Prostate gland (tissue), 2 donors: ENCODE results near the gene RDH13.

Experiments
- POLR2AphosphoS5 ChIP-seq: sonication (generic); formaldehyde crosslinking; IDR thresholded peaks from one replicate; pipeline ENCODE4 v1.6.1; 2017; ENCODE audit warnings: antibody characterized with exemption
- TF ChIP-seq, protein P1 (sequence below), 4 experiments: fragments of 200-600 bp in 2 of 4; fragments of 450-650 bp in 2 of 4; sonication (generic) in 2 of 4; IDR thresholded peaks; 1 replicate in 3 of 4; 2 replicates in 1 of 4; pipeline ENCODE4 v1.5.1; 2016 to 2019; ENCODE audit warnings: antibody characterized with exemption in 4 of 4, mild to moderate bottlenecking in 2 of 4, moderate library complexity in 2 of 4

- no peak for TF ChIP-seq POLR2AphosphoS5
- TF ChIP-seq, protein P1, sequence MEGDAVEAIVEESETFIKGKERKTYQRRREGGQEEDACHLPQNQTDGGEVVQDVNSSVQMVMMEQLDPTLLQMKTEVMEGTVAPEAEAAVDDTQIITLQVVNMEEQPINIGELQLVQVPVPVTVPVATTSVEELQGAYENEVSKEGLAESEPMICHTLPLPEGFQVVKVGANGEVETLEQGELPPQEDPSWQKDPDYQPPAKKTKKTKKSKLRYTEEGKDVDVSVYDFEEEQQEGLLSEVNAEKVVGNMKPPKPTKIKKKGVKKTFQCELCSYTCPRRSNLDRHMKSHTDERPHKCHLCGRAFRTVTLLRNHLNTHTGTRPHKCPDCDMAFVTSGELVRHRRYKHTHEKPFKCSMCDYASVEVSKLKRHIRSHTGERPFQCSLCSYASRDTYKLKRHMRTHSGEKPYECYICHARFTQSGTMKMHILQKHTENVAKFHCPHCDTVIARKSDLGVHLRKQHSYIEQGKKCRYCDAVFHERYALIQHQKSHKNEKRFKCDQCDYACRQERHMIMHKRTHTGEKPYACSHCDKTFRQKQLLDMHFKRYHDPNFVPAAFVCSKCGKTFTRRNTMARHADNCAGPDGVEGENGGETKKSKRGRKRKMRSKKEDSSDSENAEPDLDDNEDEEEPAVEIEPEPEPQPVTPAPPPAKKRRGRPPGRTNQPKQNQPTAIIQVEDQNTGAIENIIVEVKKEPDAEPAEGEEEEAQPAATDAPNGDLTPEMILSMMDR (IDR thresholded peaks at IDR 0.05), result no peak
These were observed 6.9 kb upstream of the RDH13 start for GRCh38 chr19:55069865-55070197.
